LNCaP clone FGC (cell line): Measurements from ENCODE around the gene ENO4.

Source experiments
- DNase-seq: peaks from one replicate; pipeline ENCODE4 v3.0.0-alpha.2; 2011; ENCODE audit warnings: low read depth
- H3K4me3 ChIP-seq: 2 replicates; pipeline ENCODE4 v1.5.1; 2011; ENCODE audit warnings: mild to moderate bottlenecking, low read depth, low read length, control low read depth
- TF ChIP-seq, protein P1 (sequence below): IDR thresholded peaks from 2 replicates; pipeline ENCODE4 v1.5.1; 2012; ENCODE audit warnings: mild to moderate bottlenecking; ENCODE audit not compliant: control insufficient read depth, insufficient read depth; ENCODE audit errors: extremely low read depth

Gene ENO4

DNA sequence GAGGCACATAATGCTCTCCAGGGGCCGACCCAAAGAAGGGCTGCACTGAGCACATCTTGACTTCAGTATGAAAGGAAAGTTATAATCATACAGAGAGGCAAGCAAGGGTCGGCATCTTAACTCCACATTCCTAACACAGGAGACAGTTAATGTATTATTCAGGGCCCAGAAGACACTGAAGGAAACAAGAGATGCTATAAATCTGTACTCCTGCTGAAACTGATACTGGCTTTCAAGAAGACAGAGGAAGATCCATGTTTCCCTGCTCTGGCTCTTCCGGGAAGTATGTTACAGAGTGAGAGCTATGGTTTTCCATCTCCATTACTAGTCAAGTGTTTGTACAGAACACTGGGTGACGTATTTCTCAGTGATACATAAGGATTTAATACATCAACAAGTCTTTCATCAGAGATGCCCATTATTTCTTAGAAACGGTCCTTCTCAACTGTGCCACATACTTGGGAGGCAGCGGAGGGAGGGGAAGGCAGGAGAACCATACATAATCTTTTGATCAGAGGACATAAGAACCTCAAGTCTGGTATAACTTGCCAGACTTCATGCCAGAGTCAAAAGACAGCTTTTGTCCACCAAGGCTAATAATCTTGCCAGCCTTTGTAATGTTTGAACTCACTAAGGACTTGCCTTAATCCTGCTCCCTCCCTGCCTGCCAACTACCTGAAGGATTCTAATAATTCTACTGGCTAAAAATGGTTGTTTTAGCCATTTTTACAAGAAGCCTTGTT, 58.1 kb downstream of the ENO4 start:
- no peak for DNase-seq
- TF ChIP-seq, protein P1, sequence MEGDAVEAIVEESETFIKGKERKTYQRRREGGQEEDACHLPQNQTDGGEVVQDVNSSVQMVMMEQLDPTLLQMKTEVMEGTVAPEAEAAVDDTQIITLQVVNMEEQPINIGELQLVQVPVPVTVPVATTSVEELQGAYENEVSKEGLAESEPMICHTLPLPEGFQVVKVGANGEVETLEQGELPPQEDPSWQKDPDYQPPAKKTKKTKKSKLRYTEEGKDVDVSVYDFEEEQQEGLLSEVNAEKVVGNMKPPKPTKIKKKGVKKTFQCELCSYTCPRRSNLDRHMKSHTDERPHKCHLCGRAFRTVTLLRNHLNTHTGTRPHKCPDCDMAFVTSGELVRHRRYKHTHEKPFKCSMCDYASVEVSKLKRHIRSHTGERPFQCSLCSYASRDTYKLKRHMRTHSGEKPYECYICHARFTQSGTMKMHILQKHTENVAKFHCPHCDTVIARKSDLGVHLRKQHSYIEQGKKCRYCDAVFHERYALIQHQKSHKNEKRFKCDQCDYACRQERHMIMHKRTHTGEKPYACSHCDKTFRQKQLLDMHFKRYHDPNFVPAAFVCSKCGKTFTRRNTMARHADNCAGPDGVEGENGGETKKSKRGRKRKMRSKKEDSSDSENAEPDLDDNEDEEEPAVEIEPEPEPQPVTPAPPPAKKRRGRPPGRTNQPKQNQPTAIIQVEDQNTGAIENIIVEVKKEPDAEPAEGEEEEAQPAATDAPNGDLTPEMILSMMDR, result no peak
- H3K4me3 ChIP-seq, result no peak overlapping the region

DNA sequence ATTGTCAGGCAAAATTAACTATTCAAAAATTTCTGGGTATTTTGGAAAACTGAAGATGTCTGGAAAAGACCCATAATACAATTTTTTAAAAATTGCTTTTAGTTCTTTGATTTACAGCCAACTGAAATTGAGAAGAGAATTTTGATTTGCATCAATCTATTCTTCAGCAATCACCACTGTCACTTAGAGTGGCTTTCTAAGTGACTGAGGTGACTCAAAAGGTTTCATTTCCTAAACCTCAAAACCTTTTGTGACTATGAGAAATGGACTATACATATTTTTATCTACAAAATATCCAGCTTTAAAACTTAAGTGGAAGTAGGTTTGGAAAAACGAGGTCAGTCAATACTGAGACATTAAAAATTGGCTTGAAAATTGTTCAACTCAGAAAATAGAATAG, 60.0 kb downstream of the ENO4 start:
- DNase-seq, result no peak
- TF ChIP-seq, protein P1, result no peak
- no peak overlapping the region for H3K4me3 ChIP-seq

DNA sequence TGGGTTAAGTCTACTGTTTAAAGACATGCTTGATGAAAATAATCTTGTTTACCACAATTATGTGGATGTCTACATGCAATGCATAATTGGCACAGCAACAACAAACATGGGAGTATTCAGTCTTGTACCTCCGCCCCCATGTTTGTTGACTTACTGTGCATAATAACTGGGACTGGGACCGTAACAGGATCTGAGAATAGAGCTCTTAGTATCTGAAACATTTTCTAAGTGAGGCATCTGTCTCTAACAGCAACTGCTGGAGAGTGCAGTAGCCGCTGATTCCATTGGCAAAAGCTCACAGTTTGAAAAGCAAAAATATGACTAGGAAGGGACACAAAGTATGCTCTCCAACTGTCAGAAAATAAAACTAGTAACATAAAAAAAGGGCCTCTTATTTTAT, 61.6 kb downstream of the ENO4 start:
- DNase-seq, result no peak
- no peak overlapping the region for H3K4me3 ChIP-seq
- TF ChIP-seq, protein P1, result no peak

DNA sequence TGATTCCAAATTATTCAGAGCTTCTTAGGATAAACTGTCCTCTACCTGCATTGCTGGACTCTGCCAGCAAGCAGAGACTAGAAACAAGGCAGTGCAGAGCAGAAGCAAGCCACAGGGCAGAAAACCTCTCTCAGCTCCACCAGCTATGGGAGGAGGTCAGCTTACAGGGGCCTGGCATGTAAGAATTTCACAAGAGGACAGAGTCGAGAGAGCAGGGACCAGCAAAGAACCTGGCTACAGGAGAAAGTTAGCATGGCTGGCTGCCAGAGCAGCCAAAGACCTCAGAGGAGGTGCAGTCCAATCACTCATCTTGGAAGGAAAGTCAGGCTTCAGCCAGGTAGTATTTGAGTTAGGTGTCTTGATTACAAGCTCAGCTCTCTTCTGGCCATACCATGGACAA, 62.9 kb downstream of the ENO4 start:
- DNase-seq, result no peak
- TF ChIP-seq, protein P1, result no peak
- no peak overlapping the region for H3K4me3 ChIP-seq

DNA sequence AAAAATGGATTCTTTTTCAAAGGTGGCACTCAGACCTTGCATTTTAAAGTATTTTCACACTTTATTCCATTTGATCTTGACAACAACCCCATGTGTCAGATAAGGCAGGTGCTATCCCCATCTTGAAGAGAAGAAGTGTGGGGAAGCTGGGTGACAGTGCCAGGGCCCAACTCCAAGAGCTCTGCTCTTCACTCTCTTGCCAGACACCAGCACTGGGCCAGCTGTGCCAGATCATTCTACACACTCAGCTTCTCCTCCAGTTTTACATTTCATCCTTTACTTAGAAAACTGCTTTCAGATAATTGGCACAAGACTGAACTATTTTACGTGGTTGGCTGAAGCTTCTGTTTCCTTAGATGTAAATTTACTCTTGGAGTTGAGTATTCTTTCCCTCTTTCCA, 64.4 kb downstream of the ENO4 start:
- no peak overlapping the region for H3K4me3 ChIP-seq

DNA sequence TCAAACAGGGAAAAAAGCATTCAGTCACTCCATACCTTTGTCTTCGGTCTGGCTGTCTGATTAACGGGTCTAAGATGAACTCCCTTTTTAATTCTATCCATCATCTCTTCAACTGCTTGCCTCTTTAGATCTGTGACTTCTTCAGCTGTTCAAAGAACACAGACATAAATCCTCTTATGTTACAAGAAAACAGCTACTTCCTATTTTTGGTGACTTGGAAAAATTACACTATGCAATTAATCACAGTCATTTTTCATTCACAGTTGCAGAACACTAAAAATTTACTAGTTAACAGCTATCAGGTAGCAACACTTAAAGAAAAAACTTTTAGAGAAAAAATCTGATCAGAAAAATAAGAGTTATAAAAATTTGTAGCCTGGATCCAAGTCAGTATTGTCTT, 66.0 kb downstream of the ENO4 start:
- DNase-seq, result no peak
- no peak overlapping the region for H3K4me3 ChIP-seq
- TF ChIP-seq, protein P1, result no peak

More for the DNA sequence above, 64.4 kb downstream of the ENO4 start:
- no peak for DNase-seq
- TF ChIP-seq, protein P1, result no peak

DNA sequence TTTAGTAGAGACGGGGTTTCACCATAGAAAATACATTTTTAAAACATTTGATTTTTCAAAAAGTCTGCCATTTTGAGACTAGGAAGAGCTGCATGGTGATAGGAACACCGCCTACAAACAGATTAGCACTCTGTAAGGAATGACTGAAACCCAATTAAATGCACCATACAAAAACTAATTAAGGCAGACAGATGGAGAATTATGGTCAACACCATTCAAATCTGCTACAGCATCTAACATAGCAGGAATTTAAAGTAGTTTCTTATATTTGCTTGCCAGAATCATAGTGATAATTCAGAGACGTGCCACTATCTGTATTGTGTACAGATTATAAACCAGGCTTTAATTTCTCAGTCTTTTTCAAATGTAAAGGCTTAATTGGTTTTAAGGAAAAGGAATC, 68.2 kb downstream of the ENO4 start:
- DNase-seq, result no peak
- TF ChIP-seq, protein P1, result no peak
- no peak overlapping the region for H3K4me3 ChIP-seq
